HEK293T (cell line): ENCODE results near the gene PIM1.

Experiments used
- BHLHE40 ChIP-seq: fragments of 450-650 bp; IDR thresholded peaks from 2 replicates; pipeline ENCODE4 v1.6.1; 2016; ENCODE audit warnings: mild to moderate bottlenecking, moderate library complexity, borderline replicate concordance
- FOXK2 ChIP-seq: fragments of 450-650 bp; IDR thresholded peaks from 2 replicates; pipeline ENCODE4 v1.6.1; 2016; ENCODE audit warnings: mild to moderate bottlenecking
- FOXM1 ChIP-seq: fragments of 450-650 bp; IDR thresholded peaks from 2 replicates; pipeline ENCODE4 v1.6.1; 2017; ENCODE audit warnings: mild to moderate bottlenecking, borderline replicate concordance
- LEF1 ChIP-seq: fragments of 450-650 bp; IDR thresholded peaks from 2 replicates; pipeline ENCODE4 v1.6.1; 2017; ENCODE audit warnings: mild to moderate bottlenecking, borderline replicate concordance
- NFRKB ChIP-seq: fragments of 450-650 bp; IDR thresholded peaks from 2 replicates; pipeline ENCODE4 v1.6.1; 2016; ENCODE audit warnings: mild to moderate bottlenecking, moderate library complexity
- PKNOX1 ChIP-seq: fragments of 450-650 bp; IDR thresholded peaks from 2 replicates; pipeline ENCODE4 v1.6.1; 2016
- SP1 ChIP-seq: fragments of 450-650 bp; IDR thresholded peaks from 2 replicates; pipeline ENCODE4 v1.6.1; 2017
- SUZ12 ChIP-seq: fragments of 450-650 bp; IDR thresholded peaks from 2 replicates; pipeline ENCODE4 v1.6.1; 2016; ENCODE audit warnings: mild to moderate bottlenecking
- TARDBP ChIP-seq: fragments of 450-650 bp; IDR thresholded peaks from 2 replicates; pipeline ENCODE4 v1.6.1; 2016
- ZNF384 ChIP-seq: fragments of 450-650 bp; IDR thresholded peaks from 2 replicates; pipeline ENCODE4 v1.6.1; 2016

DNA sequence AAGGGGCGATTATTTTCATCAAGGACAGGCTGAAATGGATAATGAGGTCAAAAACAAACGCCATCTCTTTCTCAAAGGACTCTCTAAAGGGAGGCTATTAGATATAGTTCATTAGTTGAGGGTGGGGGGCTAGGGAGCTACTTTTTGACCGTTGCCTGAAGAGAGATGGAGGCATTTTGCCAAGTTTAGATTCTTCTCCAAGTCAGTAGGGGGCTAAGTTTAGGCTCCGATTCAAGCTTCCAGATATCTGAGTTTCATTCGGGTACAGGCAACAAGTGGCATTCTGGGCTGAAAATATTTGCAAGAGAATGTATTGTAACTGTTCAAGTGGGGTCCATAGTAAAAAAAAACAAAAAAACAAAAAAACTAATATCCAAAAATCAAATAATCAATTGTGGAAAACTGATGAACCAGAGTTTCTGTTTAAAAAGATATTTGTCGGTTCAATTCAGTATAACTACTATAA lies 43.4 kb upstream of the PIM1 start:
- TF ChIP-seq LEF1: no peak
- TF ChIP-seq TARDBP: no peak
- TF ChIP-seq BHLHE40: no peak
- no peak for TF ChIP-seq NFRKB
- TF ChIP-seq ZNF384: no peak
- no peak for TF ChIP-seq PKNOX1
- TF ChIP-seq SP1: no peak
- TF ChIP-seq FOXM1: no peak
- TF ChIP-seq FOXK2: no peak
- no peak for TF ChIP-seq SUZ12
